GM18508 (cell line): ENCODE results near the gene TCF19.

Source experiments
- ATAC-seq: cut with Tn5 transposase; IDR thresholded peaks from one replicate; pipeline ENCODE4 v1.9.1; 2021; ENCODE audit warnings: moderate number of reproducible peaks; ENCODE audit not compliant: insufficient read depth, unreplicated experiment

The TCF19 gene

GRCh38 chr6:31126396-31127175 lies 31.8 kb upstream of the TCF19 start:
- ATAC-seq = no peak

GRCh38 chr6:31128093-31128676 lies 30.2 kb upstream of the TCF19 start:
- ATAC-seq = no peak

GRCh38 chr6:31129130-31129529 lies 29.3 kb upstream of the TCF19 start:
- ATAC-seq = no peak

GRCh38 chr6:31130751-31131150 lies 27.6 kb upstream of the TCF19 start:
- no peak for ATAC-seq

GRCh38 chr6:31131595-31131994 lies 26.8 kb upstream of the TCF19 start:
- no peak for ATAC-seq

- ATAC-seq = no peak
Measured at GRCh38 chr6:31132806-31133205, 25.6 kb upstream of the TCF19 start.

GRCh38 chr6:31135710-31136109 lies 22.7 kb upstream of the TCF19 start:
- no peak for ATAC-seq

GRCh38 chr6:31138982-31139381 lies 19.4 kb upstream of the TCF19 start, which contains the start of gene PSORS1C2:
TSS of gene PSORS1C2 (minus strand) at chr6:31139066. CDS start at chr6:31139026, 40 bp downstream.
- no peak for ATAC-seq

GRCh38 chr6:31139599-31139998 lies 18.8 kb upstream of the TCF19 start:
- no peak for ATAC-seq

GRCh38 chr6:31140643-31141042 lies 17.7 kb upstream of the TCF19 start:
- no peak for ATAC-seq

GRCh38 chr6:31142361-31142761 lies 16.0 kb upstream of the TCF19 start:
- ATAC-seq = no peak

- no peak for ATAC-seq
Measured at GRCh38 chr6:31143148-31143547, 15.2 kb upstream of the TCF19 start.

GRCh38 chr6:31144296-31144969 lies 14.0 kb upstream of the TCF19 start:
- no peak for ATAC-seq

- ATAC-seq = no peak
Measured at GRCh38 chr6:31144970-31145340, 13.4 kb upstream of the TCF19 start.

GRCh38 chr6:31145386-31145785 lies 13.0 kb upstream of the TCF19 start:
- ATAC-seq = no peak

- ATAC-seq = no peak
Measured at GRCh38 chr6:31149827-31150447, 8.5 kb upstream of the TCF19 start.

- ATAC-seq = no peak
Measured at GRCh38 chr6:31152781-31153180, 5.6 kb upstream of the TCF19 start.

GRCh38 chr6:31154436-31154835 lies 4.0 kb upstream of the TCF19 start:
- no peak for ATAC-seq

- ATAC-seq = no peak
Measured at GRCh38 chr6:31156641-31157040, 1.7 kb upstream of the TCF19 start.

- ATAC-seq = no peak
Measured at GRCh38 chr6:31157513-31158139, 763 bp upstream of the TCF19 start, which contains the start of gene CCHCR1. TSS of gene CCHCR1 (minus strand) at chr6:31157802. CDS start at chr6:31157600, 202 bp downstream.
